Smooth muscle cell (in vitro differentiated cells): ENCODE measurements around the gene C1QTNF5. TPM values are rescaled to one million over a fixed set of nuclear protein-coding genes. Genes with fewer than 3 reads are reported as not detected.

Experiments
- DNase-seq: peaks from one replicate; lab custom pipeline; 2025; ENCODE audit not compliant: unreplicated experiment; lab: John Stamatoyannopoulos, UW
- H2AFZ ChIP-seq: fragments of 200-600 bp; sonication (generic); 2 replicates; pipeline ENCODE4 v1.6.0; 2016; ENCODE audit warnings: antibody characterized with exemption, low read depth, mild to moderate bottlenecking
- H3F3A ChIP-seq: fragments of 200-600 bp; sonication (generic); 2 replicates; pipeline ENCODE4 v1.6.0; 2017; ENCODE audit warnings: antibody characterized with exemption, low read depth
- H3K27ac ChIP-seq: fragments of 200-600 bp; sonication (generic); 2 replicates; pipeline ENCODE4 v1.5.1; 2016; ENCODE audit warnings: low read depth, mild to moderate bottlenecking
- H3K27me3 ChIP-seq: fragments of 200-600 bp; sonication (generic); 2 replicates; pipeline ENCODE4 v1.6.1; 2016; ENCODE audit warnings: low read depth, mild to moderate bottlenecking
- H3K36me3 ChIP-seq: fragments of 200-600 bp; sonication (generic); 2 replicates; pipeline ENCODE4 v1.5.1; 2016; ENCODE audit warnings: low read depth
- H3K4me1 ChIP-seq: fragments of 200-600 bp; sonication (generic); 2 replicates; pipeline ENCODE4 v1.5.1; 2016; ENCODE audit warnings: low read depth
- H3K4me2 ChIP-seq: fragments of 200-600 bp; sonication (generic); 2 replicates; pipeline ENCODE4 v1.6.0; 2016; ENCODE audit warnings: mild to moderate bottlenecking
- H3K4me3 ChIP-seq: fragments of 200-600 bp; sonication (generic); 2 replicates; pipeline ENCODE4 v1.5.1; 2016; ENCODE audit warnings: mild to moderate bottlenecking
- H3K79me2 ChIP-seq: fragments of 200-600 bp; sonication (generic); 2 replicates; pipeline ENCODE4 v1.6.0; 2016; ENCODE audit warnings: low read depth, mild to moderate bottlenecking
- H3K9ac ChIP-seq: fragments of 200-600 bp; sonication (generic); 2 replicates; pipeline ENCODE4 v1.6.0; 2016; ENCODE audit warnings: low read depth
- H3K9me3 ChIP-seq: fragments of 200-600 bp; sonication (generic); replicated peaks from 2 replicates; pipeline ENCODE4 v1.5.1; 2016; ENCODE audit warnings: low read depth
- H4K20me1 ChIP-seq: fragments of 200-600 bp; sonication (generic); 2 replicates; pipeline ENCODE4 v1.6.0; 2016; ENCODE audit warnings: low read depth
- CTCF ChIP-seq: fragments of 200-600 bp; sonication (generic); IDR thresholded peaks from 2 replicates; pipeline ENCODE4 v1.5.1; 2017; ENCODE audit warnings: borderline replicate concordance, mild to moderate bottlenecking, antibody characterized with exemption; ENCODE audit not compliant: insufficient read depth, poor library complexity, severe bottlenecking
- WGBS: methylation state at CpG from one replicate; pipeline ENCODE4 v1.1.7; 2016; ENCODE audit warnings: low lambda C conversion rate; 5-methylcytosine and 5-hydroxymethylcytosine counted together
- polyA plus RNA-seq: library from polyadenylated mRNA; unstranded; fragments of >200 nt; fragmentation: Nextera tagmentation; extraction: Ambion mirVana; gene quantifications from 2 replicates; pipeline ENCODE4 v1.2.1, GENCODE V29; 2016
- total RNA-seq: library from RNA; depleted of rRNA; stranded (reverse); fragments of >200 nt; gene quantifications from 2 replicates; pipeline ENCODE4 v1.2.3, GENCODE V29; 2014

Gene C1QTNF5
- total and polyA plus RNA-seq, 2 experiments from 2014 or later, result 7.0 to 7.2 TPM

DNA sequence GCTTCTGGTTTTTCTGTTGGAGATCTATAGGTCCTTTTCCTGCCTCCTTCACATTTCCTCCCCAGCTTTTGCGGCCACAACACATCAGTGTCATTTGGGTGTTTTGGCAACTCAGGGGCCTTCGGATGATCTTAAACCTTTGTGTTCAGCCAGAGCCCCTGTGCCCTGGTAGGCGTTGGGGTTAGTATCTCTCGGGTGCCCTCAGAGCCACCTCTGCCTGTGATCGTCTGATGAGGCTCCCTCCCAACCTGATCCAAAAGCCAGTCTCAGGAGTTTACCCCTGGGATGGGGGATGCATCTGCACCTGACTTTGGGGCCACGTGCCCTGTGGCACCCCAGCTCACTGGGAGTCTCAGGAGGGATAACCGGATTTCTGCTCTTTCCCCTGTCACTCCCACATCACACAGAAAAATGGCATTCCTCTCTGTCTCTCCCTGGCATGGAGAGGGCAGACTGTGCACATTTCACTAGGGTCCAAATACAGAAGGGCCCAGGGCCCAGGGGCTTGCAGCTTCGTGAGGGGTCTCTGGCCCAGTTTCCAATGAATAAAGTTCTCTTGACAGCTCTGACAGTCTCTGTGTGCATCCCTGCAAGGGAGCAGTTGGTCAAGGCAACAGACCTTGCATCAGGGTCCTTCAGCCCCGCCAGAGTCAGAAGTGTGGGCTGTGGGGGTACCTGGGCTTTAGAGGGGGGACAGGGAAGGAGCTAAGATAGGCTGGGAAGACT lies 3.8 kb downstream of the C1QTNF5 start:
- Histone ChIP-seq H3K27ac (peak overlapping the region; percentile 71), H3K4me1 (peaks cover 52% of the 10 kb centered on the region), H3K4me3 (no peak overlapping the region), H3F3A (peaks cover 13% of the 10 kb centered on the region), H4K20me1 (no peaks in the 10 kb centered on the region), H3K9ac (no peak overlapping the region), H3K4me2 (peak overlapping the region; percentile 98), H3K36me3 (no peaks in the 10 kb centered on the region), H2AFZ (no peak overlapping the region), H3K9me3 (no peaks in the 10 kb centered on the region), H3K79me2 (peaks cover 14% of the 10 kb centered on the region), H3K27me3 (peaks cover 19% of the 10 kb centered on the region)
- 95% methylated on average over 9 of the region's 9 CpGs for WGBS
- no peak for DNase-seq
- no peak for TF ChIP-seq CTCF

GRCh38 chr11:119335655-119336543 lies 4.8 kb downstream of the C1QTNF5 start:
- 93% methylated on average over 30 of the region's 30 CpGs for WGBS
- no peak overlapping the region for H3K9ac ChIP-seq
- no peaks in the 10 kb centered on the region for H4K20me1 ChIP-seq
- no peak overlapping the region for H3K4me3 ChIP-seq
- H3K4me2 ChIP-seq, result peak overlapping the region; percentile 83
- H3K27me3 ChIP-seq, result peaks cover 9% of the 10 kb centered on the region
- peaks cover 13% of the 10 kb centered on the region for H3F3A ChIP-seq
- no peak for DNase-seq
- no peak overlapping the region for H2AFZ ChIP-seq
- H3K27ac ChIP-seq, result no peak overlapping the region
- TF ChIP-seq CTCF, result no peak
- peaks cover 14% of the 10 kb centered on the region for H3K79me2 ChIP-seq
- peaks cover 52% of the 10 kb centered on the region for H3K4me1 ChIP-seq
- no peaks in the 10 kb centered on the region for H3K9me3 ChIP-seq
- H3K36me3 ChIP-seq, result no peaks in the 10 kb centered on the region

- no peaks in the 10 kb centered on the region for H3K36me3 ChIP-seq
- H3K4me3 ChIP-seq, result peak overlapping the region; percentile 88
- H3K4me1 ChIP-seq, result peaks cover 45% of the 10 kb centered on the region
- peaks cover 13% of the 10 kb centered on the region for H3F3A ChIP-seq
- H2AFZ ChIP-seq, result no peak overlapping the region
- peak overlapping the region; percentile 79 for H3K27ac ChIP-seq
- peak overlapping the region; percentile 83 for H3K4me2 ChIP-seq
- WGBS, result 86% methylated on average over 15 of the region's 15 CpGs
- H3K27me3 ChIP-seq, result peaks cover 1% of the 10 kb centered on the region
- H3K79me2 ChIP-seq, result peaks cover 14% of the 10 kb centered on the region
- no peak for TF ChIP-seq CTCF
- no peaks in the 10 kb centered on the region for H4K20me1 ChIP-seq
- no peak for DNase-seq
- peak overlapping the region; percentile 95 for H3K9ac ChIP-seq
- no peaks in the 10 kb centered on the region for H3K9me3 ChIP-seq
These were observed 5.5 kb downstream of the C1QTNF5 start for GRCh38 chr11:119335091-119335654.
